ENCODE measurements around the gene PDIA6. TPM values are rescaled to one million over a fixed set of nuclear protein-coding genes. Genes with fewer than 3 reads are reported as not detected.

The PDIA6 gene
- total RNA-seq, 2 donors from 2014 or later = 113 to 141 TPM

- H3K27me3 ChIP-seq = no peaks in the 10 kb centered on the region
- DNase-seq (peak; percentile 82 to 92 (median 86)), ATAC-seq (peak; percentile 83)
- WGBS, 2 donors = 39 to 80% methylated on average over 17 to 48 of the region's 48 CpGs
- intact Hi-C loops (cut with DNase I) = loop anchor here (2.0 kb wide), 1 partner anchor 287 kb away; no protein-coding TSS in a partner anchor
- peak; percentile 79 to 94 (median 84) for TF ChIP-seq CTCF (IDR thresholded peaks at IDR 0.05)
- no peak for TF ChIP-seq POLR2A (IDR thresholded peaks at IDR 0.05)
- H3K27ac ChIP-seq = no peak overlapping the region
- H3K4me1 ChIP-seq = peaks cover 17% of the 10 kb centered on the region
- no peaks in the 10 kb centered on the region for H3K9me3 ChIP-seq
- H3K4me3 ChIP-seq = no peak overlapping the region
- H3K36me3 ChIP-seq (replicated peaks in 1 of 2; ENCODE audit: insufficient read depth in 1 of 2, low read depth in 2 of 2) = no peaks in the 10 kb centered on the region
Measured at GRCh38 chr2:10835052-10835970, 22.7 kb upstream of the PDIA6 start.

GRCh38 chr2:10834068-10834655 lies 21.6 kb upstream of the PDIA6 start:
- ATAC-seq (no peak), DNase-seq (no peak)
- TF ChIP-seq POLR2A (IDR thresholded peaks at IDR 0.05) (no peak), CTCF (IDR thresholded peaks at IDR 0.05) (no peak)
- Histone ChIP-seq H3K4me3 (no peak overlapping the region), H3K27ac (no peak overlapping the region), H3K4me1 (peaks cover 26% of the 10 kb centered on the region), H3K36me3 (replicated peaks in 1 of 2; ENCODE audit: insufficient read depth in 1 of 2, low read depth in 2 of 2) (no peaks in the 10 kb centered on the region), H3K9me3 (no peaks in the 10 kb centered on the region), H3K27me3 (no peaks in the 10 kb centered on the region)
- 78 to 81% methylated on average over 6 to 8 of the region's 8 CpGs for WGBS, 2 donors
- intact Hi-C loops (cut with DNase I) = loop anchor here (2.0 kb wide), 1 partner anchor 289 kb away; no protein-coding TSS in a partner anchor

DNA sequence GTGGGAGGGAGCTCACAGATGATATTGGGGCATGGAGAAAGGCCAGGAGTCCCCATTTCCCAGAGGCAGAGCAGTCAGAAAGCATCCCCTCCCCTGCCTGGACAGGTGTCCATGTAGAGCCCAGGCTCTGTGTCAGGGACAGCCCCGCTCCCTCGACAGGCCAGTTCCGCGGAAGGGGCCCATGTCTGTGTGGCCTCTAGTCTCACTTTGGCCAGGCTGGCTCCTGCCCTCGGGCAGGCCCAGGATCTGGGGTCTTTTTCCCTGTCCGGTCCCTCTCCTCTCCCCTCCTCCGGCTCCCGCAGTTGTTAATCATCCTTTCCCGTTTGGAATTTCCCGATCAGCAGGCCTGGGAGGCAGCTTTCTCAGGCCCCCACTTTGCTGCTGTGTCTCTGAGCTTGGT lies 20.4 kb upstream of the PDIA6 start:
- DNase-seq (no peak), ATAC-seq (no peak)
- Histone ChIP-seq H3K9me3 (no peaks in the 10 kb centered on the region), H3K27me3 (no peaks in the 10 kb centered on the region), H3K27ac (no peak overlapping the region), H3K4me1 (peaks cover 27% of the 10 kb centered on the region), H3K36me3 (replicated peaks in 1 of 2; ENCODE audit: insufficient read depth in 1 of 2, low read depth in 2 of 2) (no peaks in the 10 kb centered on the region), H3K4me3 (no peak overlapping the region)
- no peak for TF ChIP-seq POLR2A (IDR thresholded peaks at IDR 0.05)
- TF ChIP-seq CTCF (IDR thresholded peaks at IDR 0.05) = no peak
- 73 to 83% methylated on average over 6 to 10 of the region's 10 CpGs for WGBS, 2 donors
- intact Hi-C loops (cut with DNase I) = no loop called here

GRCh38 chr2:10832203-10832936 lies 19.8 kb upstream of the PDIA6 start:
- intact Hi-C loops (cut with DNase I) = no loop called here
- H3K4me1 ChIP-seq = peaks cover 27% of the 10 kb centered on the region
- no peak overlapping the region for H3K27ac ChIP-seq
- H3K36me3 ChIP-seq (replicated peaks in 1 of 2; ENCODE audit: insufficient read depth in 1 of 2, low read depth in 2 of 2) = no peaks in the 10 kb centered on the region
- no peaks in the 10 kb centered on the region for H3K27me3 ChIP-seq
- ATAC-seq (peak; percentile 84), DNase-seq (peak; percentile 82 to 86 (median 83))
- H3K9me3 ChIP-seq = no peaks in the 10 kb centered on the region
- H3K4me3 ChIP-seq = no peak overlapping the region
- peak; percentile 91 to 98 (median 92) for TF ChIP-seq CTCF (IDR thresholded peaks at IDR 0.05)
- no peak for TF ChIP-seq POLR2A (IDR thresholded peaks at IDR 0.05)
- WGBS, 2 donors = 12 to 20% methylated on average over 9 to 30 of the region's 30 CpGs

Measured in body of pancreas (tissue), 4 donors.